HG03095 (cell line): ENCODE data around the gene CAMK4.
A peak's percentile ranks its signal among the peaks of the same experiment; 100 is the strongest.
"Not testable (repeated sequence)": the region's sequence is repeated elsewhere in the genome, so short reads cannot be mapped to it uniquely, and the experiment has no call there.

ENCODE experiments used
- ATAC-seq: cut with Tn5 transposase; IDR thresholded peaks from one replicate; pipeline ENCODE4 v1.9.1; 2021; ENCODE audit warnings: moderate library complexity; ENCODE audit not compliant: unreplicated experiment

The CAMK4 gene

GRCh38 chr5:111254613-111255012 lies 30.4 kb downstream of the CAMK4 start:
- ATAC-seq = peak; percentile 69

GRCh38 chr5:111255169-111255568 lies 31.0 kb downstream of the CAMK4 start:
- ATAC-seq = no peak

- ATAC-seq = no peak
Measured at GRCh38 chr5:111256128-111256527, 31.9 kb downstream of the CAMK4 start.

- ATAC-seq = not testable (repeated sequence)
Measured at GRCh38 chr5:111257610-111258009, 33.4 kb downstream of the CAMK4 start.

- no peak for ATAC-seq
Measured at GRCh38 chr5:111259636-111260035, 35.5 kb downstream of the CAMK4 start.

- no peak for ATAC-seq
Measured at GRCh38 chr5:111261610-111262009, 37.4 kb downstream of the CAMK4 start.

GRCh38 chr5:111262153-111262552 lies 38.0 kb downstream of the CAMK4 start:
- no peak for ATAC-seq

GRCh38 chr5:111262815-111263214 lies 38.6 kb downstream of the CAMK4 start:
- ATAC-seq = no peak

GRCh38 chr5:111266491-111266890 lies 42.3 kb downstream of the CAMK4 start:
- ATAC-seq = no peak

GRCh38 chr5:111268300-111268699 lies 44.1 kb downstream of the CAMK4 start:
- ATAC-seq = no peak

- ATAC-seq = no peak
Measured at GRCh38 chr5:111271885-111272284, 47.7 kb downstream of the CAMK4 start.

GRCh38 chr5:111277061-111277460 lies 52.9 kb downstream of the CAMK4 start:
- ATAC-seq = no peak

GRCh38 chr5:111278858-111279504 lies 54.8 kb downstream of the CAMK4 start:
- peak; percentile 69 for ATAC-seq

- ATAC-seq = no peak
Measured at GRCh38 chr5:111280282-111280951, 56.2 kb downstream of the CAMK4 start.

GRCh38 chr5:111282798-111283197 lies 58.6 kb downstream of the CAMK4 start:
- no peak for ATAC-seq

- no peak for ATAC-seq
Measured at GRCh38 chr5:111284825-111285224, 60.6 kb downstream of the CAMK4 start.

- ATAC-seq = no peak
Measured at GRCh38 chr5:111294551-111294950, 70.4 kb downstream of the CAMK4 start.

GRCh38 chr5:111295649-111296048 lies 71.5 kb downstream of the CAMK4 start:
- no peak for ATAC-seq

- no peak for ATAC-seq
Measured at GRCh38 chr5:111296570-111296969, 72.4 kb downstream of the CAMK4 start.

- ATAC-seq = no peak
Measured at GRCh38 chr5:111299067-111299481, 74.9 kb downstream of the CAMK4 start.

GRCh38 chr5:111299831-111300432 lies 75.7 kb downstream of the CAMK4 start:
- no peak for ATAC-seq

GRCh38 chr5:111301264-111301663 lies 77.1 kb downstream of the CAMK4 start:
- no peak for ATAC-seq
